Endothelial cell (in vitro differentiated cells): ENCODE results near the gene THSD4. TPM values are rescaled to one million over a fixed set of nuclear protein-coding genes. Genes with fewer than 3 reads are reported as not detected.

Experiments
- DNase-seq: peaks from one replicate; pipeline ENCODE4 v3.0.0; 2021; ENCODE audit warnings: low spot score
- H3K27ac Mint-ChIP-seq: one replicate; pipeline ENCODE4 v1.8.0; 2021; ENCODE audit warnings: mixed read lengths, inconsistent platforms; ENCODE audit not compliant: unreplicated experiment
- H3K27me3 Mint-ChIP-seq: one replicate; pipeline ENCODE4 v1.8.0; 2021; ENCODE audit warnings: mild to moderate bottlenecking, moderate library complexity, mixed read lengths, inconsistent platforms; ENCODE audit not compliant: unreplicated experiment
- H3K36me3 Mint-ChIP-seq: one replicate; pipeline ENCODE4 v1.8.0; 2021; ENCODE audit warnings: mild to moderate bottlenecking, low read depth, mixed read lengths, inconsistent platforms; ENCODE audit not compliant: unreplicated experiment
- H3K4me1 Mint-ChIP-seq: one replicate; pipeline ENCODE4 v1.8.0; 2021; ENCODE audit warnings: mild to moderate bottlenecking, mixed read lengths, inconsistent platforms; ENCODE audit not compliant: unreplicated experiment
- H3K4me3 Mint-ChIP-seq: one replicate; pipeline ENCODE4 v1.8.0; 2021; ENCODE audit warnings: mild to moderate bottlenecking, mixed read lengths, inconsistent platforms; ENCODE audit not compliant: unreplicated experiment
- H3K9me3 Mint-ChIP-seq: one replicate; pipeline ENCODE4 v1.8.0; 2021; ENCODE audit warnings: mixed read lengths, inconsistent platforms; ENCODE audit not compliant: unreplicated experiment
- total RNA-seq: library from RNA; stranded (reverse); fragmentation: NEBNext Ultra II Directional; extraction: Animal tissue kit (Norgen Biotek cat#: 25700); gene quantifications from one replicate; pipeline ENCODE4 v1.2.1, GENCODE V29; 2021; ENCODE audit not compliant: unreplicated experiment
- TF ChIP-seq, protein P1 (sequence below): fragments of 200-600 bp; sonication (generic); IDR thresholded peaks from one replicate; pipeline ENCODE4 v1.5.0; 2021; ENCODE audit warnings: antibody characterized with exemption; ENCODE audit not compliant: unreplicated experiment

Gene THSD4
- total RNA-seq, 1 donor from 2014 or later = 0.92 TPM

GRCh38 chr15:71274448-71274798, 159.2 kb downstream of the THSD4 start:
- TF ChIP-seq, protein P1, sequence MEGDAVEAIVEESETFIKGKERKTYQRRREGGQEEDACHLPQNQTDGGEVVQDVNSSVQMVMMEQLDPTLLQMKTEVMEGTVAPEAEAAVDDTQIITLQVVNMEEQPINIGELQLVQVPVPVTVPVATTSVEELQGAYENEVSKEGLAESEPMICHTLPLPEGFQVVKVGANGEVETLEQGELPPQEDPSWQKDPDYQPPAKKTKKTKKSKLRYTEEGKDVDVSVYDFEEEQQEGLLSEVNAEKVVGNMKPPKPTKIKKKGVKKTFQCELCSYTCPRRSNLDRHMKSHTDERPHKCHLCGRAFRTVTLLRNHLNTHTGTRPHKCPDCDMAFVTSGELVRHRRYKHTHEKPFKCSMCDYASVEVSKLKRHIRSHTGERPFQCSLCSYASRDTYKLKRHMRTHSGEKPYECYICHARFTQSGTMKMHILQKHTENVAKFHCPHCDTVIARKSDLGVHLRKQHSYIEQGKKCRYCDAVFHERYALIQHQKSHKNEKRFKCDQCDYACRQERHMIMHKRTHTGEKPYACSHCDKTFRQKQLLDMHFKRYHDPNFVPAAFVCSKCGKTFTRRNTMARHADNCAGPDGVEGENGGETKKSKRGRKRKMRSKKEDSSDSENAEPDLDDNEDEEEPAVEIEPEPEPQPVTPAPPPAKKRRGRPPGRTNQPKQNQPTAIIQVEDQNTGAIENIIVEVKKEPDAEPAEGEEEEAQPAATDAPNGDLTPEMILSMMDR = no peak
- no peak for DNase-seq
- H3K9me3 Mint-ChIP-seq = no peaks in the 10 kb centered on the region
- no peak overlapping the region for H3K4me3 Mint-ChIP-seq
- peaks cover 21% of the 10 kb centered on the region for H3K4me1 Mint-ChIP-seq
- H3K27me3 Mint-ChIP-seq = no peaks in the 10 kb centered on the region
- H3K27ac Mint-ChIP-seq = no peak overlapping the region
- no peaks in the 10 kb centered on the region for H3K36me3 Mint-ChIP-seq

- TF ChIP-seq, protein P1 = no peak
- no peaks in the 10 kb centered on the region for H3K9me3 Mint-ChIP-seq
- no peak overlapping the region for H3K4me3 Mint-ChIP-seq
- DNase-seq = no peak
- H3K36me3 Mint-ChIP-seq = no peaks in the 10 kb centered on the region
- H3K27ac Mint-ChIP-seq = no peak overlapping the region
- H3K27me3 Mint-ChIP-seq = no peaks in the 10 kb centered on the region
- peaks cover 21% of the 10 kb centered on the region for H3K4me1 Mint-ChIP-seq
Observed at GRCh38 chr15:71275098-71275497, 159.8 kb downstream of the THSD4 start.

DNA sequence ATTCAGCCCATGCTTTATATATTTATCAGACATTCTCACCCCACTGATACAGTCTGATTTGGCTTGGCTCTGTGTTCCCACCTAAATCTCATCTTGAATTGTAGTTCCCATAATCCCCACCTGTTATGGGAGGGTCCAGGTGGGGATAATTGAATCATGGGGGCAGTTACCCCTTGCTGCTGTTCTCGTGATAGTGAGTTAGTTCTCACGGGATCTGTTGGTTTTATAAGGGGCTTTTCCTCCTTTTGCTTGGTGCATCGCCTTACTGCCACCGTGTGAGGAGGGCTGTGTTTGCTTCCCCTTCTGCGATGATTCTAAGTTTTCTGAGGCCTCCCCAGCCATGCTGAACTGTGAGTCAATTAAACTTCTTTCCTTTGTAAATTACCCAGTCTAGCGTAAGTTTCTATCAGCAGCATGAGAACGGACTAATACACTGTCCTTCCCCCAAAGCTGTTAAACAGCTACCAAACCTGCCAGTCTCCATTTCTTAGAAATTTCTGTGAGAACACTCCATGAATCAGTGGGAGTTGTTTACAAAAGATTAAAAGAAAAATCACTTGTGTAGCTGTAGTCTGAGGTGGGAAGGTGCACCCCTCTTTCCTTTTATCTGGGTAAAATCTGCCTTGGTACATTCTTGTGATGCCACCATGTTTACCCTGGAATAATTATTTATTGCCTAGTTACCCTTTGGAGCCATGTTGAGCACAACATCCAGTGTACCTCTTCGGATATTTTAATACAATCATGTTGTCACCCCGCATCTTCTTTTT, 160.5 kb downstream of the THSD4 start:
- Mint-ChIP-seq H3K27me3 (no peaks in the 10 kb centered on the region), H3K27ac (no peak overlapping the region), H3K36me3 (no peaks in the 10 kb centered on the region), H3K4me1 (peaks cover 24% of the 10 kb centered on the region), H3K9me3 (no peaks in the 10 kb centered on the region), H3K4me3 (no peak overlapping the region)
- DNase-seq = no peak
- TF ChIP-seq, protein P1 = no peak

DNA sequence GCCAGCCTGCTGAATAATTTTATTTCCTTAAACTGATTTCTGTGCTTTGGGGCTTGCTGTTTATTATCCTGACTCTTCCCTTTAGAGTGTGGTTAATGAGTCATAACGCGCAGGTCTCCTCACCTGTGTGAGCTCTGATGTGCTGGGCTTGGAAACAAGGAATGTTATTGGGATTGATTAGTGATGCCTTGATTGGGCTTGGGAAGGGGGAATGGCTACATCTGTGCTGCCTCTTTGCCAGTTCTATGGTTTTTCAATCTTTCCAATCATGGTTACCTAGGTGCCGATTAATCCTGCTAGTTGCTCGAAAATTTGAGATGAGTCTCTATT, 161.0 kb downstream of the THSD4 start:
- no peaks in the 10 kb centered on the region for H3K36me3 Mint-ChIP-seq
- no peak overlapping the region for H3K27ac Mint-ChIP-seq
- H3K9me3 Mint-ChIP-seq = no peaks in the 10 kb centered on the region
- H3K4me1 Mint-ChIP-seq = peaks cover 24% of the 10 kb centered on the region
- no peak for DNase-seq
- no peaks in the 10 kb centered on the region for H3K27me3 Mint-ChIP-seq
- H3K4me3 Mint-ChIP-seq = no peak overlapping the region
- TF ChIP-seq, protein P1 = no peak

DNA sequence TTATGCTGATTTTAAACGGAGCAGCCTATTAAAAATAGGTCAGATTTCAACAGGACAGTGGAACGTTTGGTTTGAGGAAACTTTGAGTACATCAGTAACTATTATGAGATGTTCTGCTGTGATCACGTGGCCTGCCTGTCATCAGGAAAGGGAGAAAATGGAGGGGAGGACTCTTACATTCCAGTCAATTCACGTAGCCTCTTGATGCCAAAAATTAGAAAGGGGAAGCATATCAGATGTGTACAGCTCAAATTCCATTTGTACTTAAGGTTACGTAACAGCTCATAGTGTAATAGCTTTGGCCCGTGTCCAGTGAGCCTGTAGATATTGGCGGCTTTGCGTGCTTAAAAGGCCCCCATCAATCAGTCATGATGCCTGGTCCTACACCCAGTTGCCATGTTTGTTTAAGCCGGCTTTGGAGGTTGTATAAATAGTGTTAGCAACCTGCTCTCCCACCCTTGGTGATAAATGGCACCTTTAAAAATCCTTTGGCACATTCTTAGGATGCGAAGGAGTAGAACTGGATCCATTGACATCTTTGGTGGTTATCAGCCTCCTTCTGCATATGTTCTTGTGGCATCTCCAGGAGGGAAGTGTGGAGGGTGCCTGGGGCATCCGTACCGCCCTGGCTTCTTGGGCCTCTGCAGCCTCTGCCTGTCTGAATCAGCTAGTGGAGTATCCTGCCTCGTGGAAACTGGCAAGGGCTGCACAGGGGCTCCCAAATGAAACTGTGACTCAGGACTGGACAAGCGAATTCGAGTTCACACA, 163.9 kb downstream of the THSD4 start:
- DNase-seq = no peak
- Mint-ChIP-seq H3K36me3 (no peaks in the 10 kb centered on the region), H3K4me3 (no peak overlapping the region), H3K27me3 (peaks cover 2% of the 10 kb centered on the region), H3K9me3 (no peaks in the 10 kb centered on the region), H3K27ac (no peak overlapping the region), H3K4me1 (peaks cover 18% of the 10 kb centered on the region)
- TF ChIP-seq, protein P1 = no peak
